BLaER1 treated with 17β-estradiol and CSF1 and Interleukin-3, amounts not matched to agents 10 nM and 100 nM (cell line): ENCODE data around the gene PGBD5.

Experiments used
- H3K27ac ChIP-seq, 11 experiments: shearing (Covaris generic); formaldehyde crosslinking; 2 replicates each; pipeline ENCODE4 v1.8.1; 2022
- H3K27me3 ChIP-seq, 11 experiments: shearing (Covaris generic); formaldehyde crosslinking; 2 replicates each; pipeline ENCODE4 v1.8.1; 2022
- H3K36me3 ChIP-seq, 11 experiments: shearing (Covaris generic); formaldehyde crosslinking; 2 replicates each; pipeline ENCODE4 v1.8.1; 2022
- H3K4me1 ChIP-seq, 10 experiments: shearing (Covaris generic); formaldehyde crosslinking; 2 replicates each; pipeline ENCODE4 v1.8.1; 2022
- H3K4me2 ChIP-seq, 11 experiments: shearing (Covaris generic); formaldehyde crosslinking; 2 replicates each; pipeline ENCODE4 v1.8.1; 2022
- H3K4me3 ChIP-seq, 10 experiments: shearing (Covaris generic); formaldehyde crosslinking; 2 replicates each; pipeline ENCODE4 v1.8.1; 2022
- H3K9ac ChIP-seq, 11 experiments: shearing (Covaris generic); formaldehyde crosslinking; 2 replicates each; pipeline ENCODE4 v1.8.1; 2022
- H3K9me3 ChIP-seq, 11 experiments: shearing (Covaris generic); formaldehyde crosslinking; replicated peaks in 1 of 11; 2 replicates each; pipeline ENCODE4 v1.8.1; 2022
- H4K20me1 ChIP-seq, 11 experiments: shearing (Covaris generic); formaldehyde crosslinking; 2 replicates each; pipeline ENCODE4 v1.8.1; 2022
- Cebpa-rat ChIP-seq, 11 experiments: shearing (Covaris generic); IDR thresholded peaks; 2 replicates each; pipeline ENCODE4 v1.8.1; 2022

PGBD5 gene

DNA sequence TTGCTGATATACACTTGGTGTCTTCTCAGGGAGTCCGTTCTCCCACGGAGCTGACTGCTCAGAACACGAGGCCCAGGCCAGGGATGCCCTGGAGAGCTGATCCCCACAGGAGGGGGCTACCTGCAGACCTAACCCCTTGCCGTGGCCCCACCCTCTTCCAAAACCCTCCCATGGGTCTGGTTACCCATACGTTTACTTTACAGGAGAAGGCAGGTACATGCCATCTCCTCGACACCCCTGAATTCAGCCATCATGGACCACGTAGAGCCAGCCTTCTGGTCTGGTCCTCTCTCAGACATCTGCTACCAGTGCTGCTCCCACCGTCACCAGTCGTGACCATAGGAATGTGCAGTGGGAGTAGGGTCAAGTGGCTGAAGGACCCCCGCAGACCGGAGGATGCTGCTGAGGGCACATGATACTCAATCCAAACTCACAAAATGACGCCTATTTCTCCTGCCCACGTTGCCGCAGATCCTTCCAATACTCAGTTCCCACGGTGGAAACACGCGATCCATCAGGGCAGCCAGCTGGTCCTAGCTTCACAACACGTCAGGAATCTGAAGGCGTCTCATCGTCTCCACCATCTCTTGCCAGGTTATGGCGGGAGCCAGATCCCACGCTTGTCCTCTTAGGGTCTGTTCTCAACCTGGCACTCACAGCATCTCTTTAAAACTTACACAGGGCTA is 26.7 kb downstream of the PGBD5 start:
- peaks cover 3 to 30% (median 8%) of the 10 kb centered on the region in 10 experiments; a peak in 14 of 20 replicates for H3K4me1 ChIP-seq
- no peak overlapping the region for H3K27ac ChIP-seq
- no peak for TF ChIP-seq Cebpa-rat (IDR thresholded peaks at IDR 0.05)
- H3K4me3 ChIP-seq: no peak overlapping the region
- H3K9ac ChIP-seq: no peak overlapping the region
- H4K20me1 ChIP-seq: peaks cover 0 to 81% (median 0%) of the 10 kb centered on the region in 11 experiments; a peak in 6 of 22 replicates
- no peaks in the 10 kb centered on the region for H3K27me3 ChIP-seq
- no peaks in the 10 kb centered on the region for H3K9me3 ChIP-seq
- no peak overlapping the region for H3K4me2 ChIP-seq
- peaks cover 0 to 71% (median 0%) of the 10 kb centered on the region in 11 experiments; a peak in 4 of 22 replicates for H3K36me3 ChIP-seq

DNA sequence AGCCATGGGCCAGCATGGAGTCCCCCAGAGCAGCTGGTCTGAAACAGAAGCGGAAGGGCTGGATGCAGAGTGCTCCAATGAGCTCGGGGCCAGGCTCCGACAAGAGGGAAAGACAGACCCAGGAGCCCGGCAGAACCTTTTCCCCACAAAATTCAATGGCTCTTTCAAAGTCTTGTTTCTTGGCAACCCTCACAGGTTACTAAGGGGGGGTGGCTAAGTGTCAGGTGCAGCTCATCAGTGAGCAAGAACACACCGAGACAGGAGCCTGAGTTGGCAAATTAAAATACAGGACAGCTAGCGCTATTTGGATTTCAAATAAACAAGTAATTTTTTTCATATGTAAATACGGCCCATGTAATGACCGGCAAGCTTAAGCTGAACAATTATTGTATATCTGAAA is 27.3 kb downstream of the PGBD5 start:
- no peak overlapping the region for H3K4me3 ChIP-seq
- peaks cover 6 to 36% (median 11%) of the 10 kb centered on the region in 10 experiments; a peak in 17 of 20 replicates for H3K4me1 ChIP-seq
- H3K9me3 ChIP-seq: no peaks in the 10 kb centered on the region
- H3K4me2 ChIP-seq: no peak overlapping the region
- peaks cover 0 to 65% (median 0%) of the 10 kb centered on the region in 11 experiments; a peak in 4 of 22 replicates for H3K36me3 ChIP-seq
- peaks cover 0 to 79% (median 0%) of the 10 kb centered on the region in 11 experiments; a peak in 6 of 22 replicates for H4K20me1 ChIP-seq
- no peak overlapping the region for H3K27ac ChIP-seq
- no peak overlapping the region for H3K9ac ChIP-seq
- H3K27me3 ChIP-seq: no peaks in the 10 kb centered on the region
- no peak for TF ChIP-seq Cebpa-rat (IDR thresholded peaks at IDR 0.05)

DNA sequence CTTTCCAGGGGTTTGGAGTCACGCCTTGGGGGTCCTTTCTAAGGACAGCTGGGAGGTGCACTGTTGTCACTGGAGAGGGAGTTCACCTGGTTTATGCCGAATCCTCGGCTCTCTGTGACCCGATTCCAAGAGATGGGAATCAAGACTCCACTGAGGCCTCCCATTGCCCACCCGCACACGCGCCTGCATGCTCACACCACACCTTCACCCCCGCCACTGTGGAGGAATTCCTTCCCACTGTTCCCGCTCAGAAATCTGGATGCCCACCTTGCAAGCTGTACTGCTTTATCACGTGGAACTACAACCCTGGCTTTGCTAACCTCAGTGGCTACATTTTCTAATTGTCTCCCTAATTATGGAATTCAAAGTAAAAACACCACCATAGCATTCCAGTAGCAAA is 29.2 kb downstream of the PGBD5 start:
- H3K4me1 ChIP-seq: peaks cover 13 to 43% (median 26%) of the 10 kb centered on the region in 10 experiments
- peaks cover 0 to 71% (median 0%) of the 10 kb centered on the region in 11 experiments; a peak in 6 of 22 replicates for H4K20me1 ChIP-seq
- H3K27me3 ChIP-seq: no peaks in the 10 kb centered on the region
- H3K4me3 ChIP-seq: no peak overlapping the region
- no peak for TF ChIP-seq Cebpa-rat (IDR thresholded peaks at IDR 0.05)
- peaks cover 0 to 3% (median 0%) of the 10 kb centered on the region in 11 experiments; a peak in 3 of 22 replicates for H3K9me3 ChIP-seq
- peak overlapping the region in 7 of 11 experiments; percentile 5 to 41 (median 26); a peak in 3 of 22 replicates for H3K4me2 ChIP-seq
- peaks cover 0 to 47% (median 0%) of the 10 kb centered on the region in 11 experiments; a peak in 4 of 22 replicates for H3K36me3 ChIP-seq
- H3K27ac ChIP-seq: no peak overlapping the region
- H3K9ac ChIP-seq: no peak overlapping the region

DNA sequence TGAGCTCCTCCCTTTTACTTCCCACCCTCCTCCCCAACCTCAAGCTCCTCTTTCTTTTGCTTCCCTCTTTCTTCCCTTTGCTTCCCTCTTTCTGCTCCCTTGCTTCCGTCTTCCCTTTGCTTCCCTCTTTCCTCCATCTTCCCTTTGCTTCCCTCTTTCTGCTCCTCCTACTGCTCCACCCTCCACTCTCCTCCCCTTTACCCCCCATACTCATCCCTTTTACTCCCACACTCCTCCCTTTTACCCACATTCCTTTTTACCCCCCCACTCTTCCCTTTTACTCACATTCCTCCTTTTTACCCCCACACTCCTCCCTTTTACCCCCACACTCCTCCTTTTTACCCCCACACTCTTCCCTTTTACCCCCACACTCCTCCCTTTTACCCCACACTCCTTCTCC is 30.2 kb downstream of the PGBD5 start:
- Histone ChIP-seq H3K4me1 (peaks cover 17 to 39% (median 32%) of the 10 kb centered on the region in 10 experiments), H3K4me2 (no peak overlapping the region), H3K9me3 (peaks cover 0 to 3% (median 0%) of the 10 kb centered on the region in 11 experiments; a peak in 3 of 22 replicates), H3K27ac (no peak overlapping the region), H4K20me1 (peaks cover 0 to 70% (median 0%) of the 10 kb centered on the region in 11 experiments; a peak in 6 of 22 replicates), H3K9ac (no peak overlapping the region), H3K4me3 (no peak overlapping the region), H3K36me3 (peaks cover 0 to 36% (median 0%) of the 10 kb centered on the region in 11 experiments; a peak in 4 of 22 replicates), H3K27me3 (no peaks in the 10 kb centered on the region)
- no peak for TF ChIP-seq Cebpa-rat (IDR thresholded peaks at IDR 0.05)

DNA sequence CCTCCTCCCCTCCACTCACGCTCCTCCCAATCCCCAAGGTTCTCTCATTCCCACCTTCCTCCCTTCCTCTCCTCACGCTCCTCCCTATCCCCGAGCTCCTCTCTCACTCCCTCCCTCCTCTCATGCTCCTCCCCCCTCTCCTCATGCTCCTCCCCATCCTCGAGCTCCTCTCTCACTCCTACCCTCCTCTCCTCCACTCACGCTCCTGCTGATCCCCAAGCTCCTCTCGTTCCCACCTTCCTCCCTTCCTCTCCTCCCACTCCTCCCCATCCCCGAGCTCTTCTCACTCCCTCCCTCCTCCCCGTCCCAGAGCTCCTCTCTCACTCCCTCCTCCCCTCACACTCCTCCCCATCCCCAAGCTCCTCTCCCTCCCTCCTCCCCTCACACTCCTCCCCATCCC is 31.4 kb downstream of the PGBD5 start:
- Histone ChIP-seq H3K4me3 (no peak overlapping the region), H4K20me1 (peaks cover 0 to 69% (median 0%) of the 10 kb centered on the region in 11 experiments; a peak in 5 of 22 replicates), H3K27me3 (no peaks in the 10 kb centered on the region), H3K27ac (no peak overlapping the region), H3K9me3 (peaks cover 0 to 3% (median 0%) of the 10 kb centered on the region in 11 experiments; a peak in 3 of 22 replicates), H3K9ac (no peak overlapping the region), H3K4me2 (no peak overlapping the region), H3K4me1 (peaks cover 20 to 40% (median 37%) of the 10 kb centered on the region in 10 experiments), H3K36me3 (peaks cover 0 to 36% (median 0%) of the 10 kb centered on the region in 11 experiments; a peak in 4 of 22 replicates)
- no peak for TF ChIP-seq Cebpa-rat (IDR thresholded peaks at IDR 0.05)

DNA sequence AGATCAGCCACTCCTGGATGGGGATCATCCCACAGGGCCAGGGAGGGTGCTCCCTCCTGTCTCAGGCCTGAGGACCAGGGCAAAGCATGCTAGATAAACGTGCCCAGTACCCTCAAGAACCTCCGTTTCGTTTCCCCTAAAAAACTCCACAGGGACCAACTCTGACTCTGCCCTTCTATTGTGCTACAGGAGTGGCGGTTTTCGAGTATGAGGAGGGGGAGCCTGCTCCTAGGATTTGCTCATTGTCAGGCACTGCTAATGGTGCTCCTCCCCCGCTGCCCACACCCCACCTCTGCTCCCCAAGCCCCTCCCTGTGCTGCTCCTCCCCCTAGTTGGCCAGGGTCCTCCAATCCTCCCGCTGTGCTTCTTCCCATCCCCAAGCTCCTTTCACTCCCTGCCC is 32.0 kb downstream of the PGBD5 start:
- Histone ChIP-seq H4K20me1 (peaks cover 0 to 69% (median 0%) of the 10 kb centered on the region in 11 experiments; a peak in 5 of 22 replicates), H3K9ac (no peak overlapping the region), H3K4me1 (peaks cover 20 to 40% (median 37%) of the 10 kb centered on the region in 10 experiments), H3K27ac (no peak overlapping the region; a peak in 1 of 22 replicates), H3K27me3 (no peaks in the 10 kb centered on the region), H3K4me2 (peak overlapping the region in 8 of 11 experiments; percentile 10 to 38 (median 21); a peak in 11 of 22 replicates), H3K36me3 (peaks cover 0 to 36% (median 0%) of the 10 kb centered on the region in 11 experiments; a peak in 4 of 22 replicates), H3K9me3 (peaks cover 0 to 3% (median 0%) of the 10 kb centered on the region in 11 experiments; a peak in 3 of 22 replicates), H3K4me3 (no peak overlapping the region)
- TF ChIP-seq Cebpa-rat (IDR thresholded peaks at IDR 0.05): no peak

DNA sequence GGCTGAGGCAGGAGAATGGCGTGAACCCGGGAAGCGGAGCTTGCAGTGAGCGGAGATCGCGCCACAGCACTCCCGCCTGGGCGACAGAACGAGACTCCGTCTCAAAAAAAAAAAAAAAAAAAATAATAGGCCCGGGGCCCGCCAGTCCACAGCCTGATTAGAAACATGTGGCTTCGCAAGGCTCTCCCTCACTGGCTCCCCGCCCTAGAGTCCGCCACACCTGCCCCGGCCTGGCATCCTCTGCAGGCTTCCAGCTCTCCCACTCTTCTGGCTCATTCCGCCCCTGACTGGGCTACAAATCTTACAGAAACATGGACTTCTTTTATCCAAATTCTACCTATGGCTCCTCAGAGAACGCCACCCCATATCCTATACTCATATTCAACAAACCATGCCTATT is 32.4 kb downstream of the PGBD5 start:
- no peak for TF ChIP-seq Cebpa-rat (IDR thresholded peaks at IDR 0.05)
- Histone ChIP-seq H3K27me3 (no peaks in the 10 kb centered on the region), H3K4me3 (no peak overlapping the region), H3K9me3 (peaks cover 0 to 3% (median 0%) of the 10 kb centered on the region in 11 experiments; a peak in 3 of 22 replicates), H3K9ac (no peak overlapping the region), H3K4me2 (peak overlapping the region in 8 of 11 experiments; percentile 10 to 38 (median 21); a peak in 10 of 22 replicates), H3K27ac (no peak overlapping the region; a peak in 1 of 22 replicates), H3K4me1 (peaks cover 20 to 40% (median 37%) of the 10 kb centered on the region in 10 experiments), H3K36me3 (peaks cover 0 to 36% (median 0%) of the 10 kb centered on the region in 11 experiments; a peak in 4 of 22 replicates), H4K20me1 (peaks cover 0 to 69% (median 0%) of the 10 kb centered on the region in 11 experiments; a peak in 5 of 22 replicates)

DNA sequence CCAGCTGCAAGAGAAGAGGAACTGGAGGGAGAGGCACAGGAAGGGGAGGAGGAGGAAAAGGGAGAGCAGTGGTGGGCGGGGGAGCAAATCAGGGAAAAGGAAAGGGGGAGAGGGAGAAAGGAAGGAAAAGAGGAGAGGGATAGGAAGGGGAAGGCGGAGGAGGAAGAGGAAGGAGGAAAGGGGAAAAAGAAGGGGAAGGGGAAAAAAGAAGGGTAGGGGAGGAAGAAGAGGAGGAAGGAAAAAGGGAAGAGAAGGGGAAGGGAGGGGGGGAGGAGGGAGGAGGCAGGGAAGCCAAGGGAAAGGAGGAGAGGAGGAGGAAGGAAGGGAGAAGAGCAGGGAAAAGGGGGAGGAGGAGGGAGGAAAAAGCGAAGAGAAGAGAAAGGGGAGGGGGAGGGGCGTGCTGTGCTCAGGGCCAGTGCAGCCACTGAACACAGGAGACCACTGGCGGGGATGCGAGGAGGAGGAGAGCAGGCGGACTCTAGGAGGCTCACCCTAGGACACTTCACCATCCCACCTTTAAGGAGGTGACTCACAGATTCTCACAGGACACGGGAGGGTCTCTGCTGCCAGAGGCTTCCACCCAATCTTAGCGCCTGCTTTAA is 33.1 kb downstream of the PGBD5 start:
- Histone ChIP-seq H3K4me2 (peak overlapping the region; percentile 64 to 86 (median 77)), H3K4me3 (peak overlapping the region in 1 of 10 experiments; percentile 52; a peak in 1 of 20 replicates), H4K20me1 (peaks cover 0 to 68% (median 0%) of the 10 kb centered on the region in 11 experiments; a peak in 4 of 22 replicates), H3K36me3 (peaks cover 0 to 33% (median 0%) of the 10 kb centered on the region in 11 experiments; a peak in 4 of 22 replicates), H3K9me3 (peaks cover 0 to 3% (median 0%) of the 10 kb centered on the region in 11 experiments; a peak in 3 of 22 replicates), H3K9ac (peak overlapping the region in 4 of 11 experiments; percentile 24 to 67 (median 52); a peak in 6 of 22 replicates), H3K4me1 (peaks cover 20 to 42% (median 37%) of the 10 kb centered on the region in 10 experiments), H3K27me3 (no peaks in the 10 kb centered on the region), H3K27ac (peak overlapping the region in 8 of 11 experiments; percentile 49 to 77 (median 60); a peak in 14 of 22 replicates)
- no peak for TF ChIP-seq Cebpa-rat (IDR thresholded peaks at IDR 0.05)
